GM21717 (cell line): Measurements from ENCODE around the gene GIMAP8.
"Not testable (repeated sequence)": the region's sequence is repeated elsewhere in the genome, so short reads cannot be mapped to it uniquely, and the experiment has no call there.

Source experiments
- ATAC-seq: cut with Tn5 transposase; IDR thresholded peaks from one replicate; pipeline ENCODE4 v1.9.1; 2021; ENCODE audit warnings: mild to moderate bottlenecking, moderate library complexity; ENCODE audit not compliant: unreplicated experiment

The GIMAP8 gene

DNA sequence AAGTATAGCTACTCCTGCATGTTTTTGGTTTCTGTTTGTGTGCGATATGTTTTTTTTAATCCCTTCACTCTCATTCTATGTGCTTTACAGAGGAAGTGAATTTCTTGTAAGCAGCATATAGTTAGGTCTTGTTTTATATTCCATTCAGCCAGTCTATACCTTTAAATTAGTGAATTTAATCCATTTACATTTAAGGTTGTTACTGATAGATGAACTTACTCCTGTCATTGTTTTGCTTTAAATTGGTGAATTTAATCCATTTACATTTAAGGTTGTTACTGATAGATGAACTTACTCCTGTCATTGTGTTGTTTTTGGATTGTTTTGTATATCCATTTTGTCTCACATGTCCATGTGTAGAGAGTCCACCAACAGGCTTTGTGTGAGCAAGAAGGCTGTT is 11.1 kb downstream of the GIMAP8 start:
- no peak for ATAC-seq

GRCh38 chr7:150462413-150462812 is 12.0 kb downstream of the GIMAP8 start:
- ATAC-seq = no peak

GRCh38 chr7:150463461-150463860 is 13.0 kb downstream of the GIMAP8 start:
- no peak for ATAC-seq

DNA sequence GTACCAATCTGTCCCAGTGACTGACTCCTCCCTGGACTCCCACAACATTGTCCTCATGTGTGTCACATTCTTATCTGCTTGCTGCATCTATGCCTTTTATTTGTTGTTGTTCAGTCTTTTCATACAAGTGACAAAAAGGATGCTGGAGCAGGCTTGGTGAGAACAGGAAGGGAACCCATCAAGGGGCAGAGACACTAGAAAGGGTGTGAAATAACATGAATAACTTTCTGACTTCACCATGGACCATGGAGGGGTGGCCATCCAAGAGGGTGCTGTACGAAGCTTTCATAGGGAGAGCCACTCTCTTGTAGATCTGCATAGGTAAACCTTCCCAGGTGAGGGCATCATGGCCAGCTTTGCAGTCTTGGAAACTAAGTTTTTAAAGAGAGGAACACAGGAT is 14.5 kb downstream of the GIMAP8 start:
- ATAC-seq = no peak

GRCh38 chr7:150465414-150465813 is 15.0 kb downstream of the GIMAP8 start:
- no peak for ATAC-seq

DNA sequence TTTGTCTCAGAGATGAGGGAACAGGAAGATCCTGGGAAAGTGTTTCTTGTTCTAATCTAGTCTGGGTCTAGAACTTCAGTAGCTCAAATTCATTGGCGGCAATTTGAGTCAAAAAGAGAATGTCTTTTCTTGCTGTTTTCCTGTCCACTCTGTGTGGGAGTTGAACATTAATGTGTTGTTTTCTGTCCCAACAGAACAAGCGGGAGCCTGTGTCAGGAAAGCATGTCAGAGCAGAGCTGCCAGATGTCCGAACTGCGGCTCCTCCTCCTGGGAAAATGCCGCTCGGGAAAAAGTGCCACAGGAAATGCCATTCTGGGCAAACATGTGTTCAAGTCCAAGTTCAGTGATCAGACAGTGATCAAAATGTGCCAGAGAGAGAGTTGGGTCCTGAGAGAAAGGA is 16.0 kb downstream of the GIMAP8 start:
- no peak for ATAC-seq

DNA sequence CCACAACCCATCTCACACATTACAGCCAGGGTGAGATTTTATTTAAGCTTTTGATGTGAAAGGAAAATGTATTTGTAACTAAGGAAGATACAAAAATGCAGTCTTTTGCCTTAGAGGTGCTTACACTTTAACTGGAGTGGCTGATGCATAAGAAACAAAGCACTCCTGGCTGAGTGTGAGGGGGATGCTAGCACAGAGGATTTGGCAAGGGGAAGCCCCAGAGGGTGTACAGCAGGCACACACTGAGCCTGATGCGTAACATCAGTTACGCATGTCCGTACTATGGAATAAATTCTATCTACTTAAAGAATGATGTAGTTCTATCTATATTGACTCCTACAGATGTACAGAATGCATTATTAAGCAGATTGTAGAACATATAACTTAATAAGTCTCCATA is 17.8 kb downstream of the GIMAP8 start:
- ATAC-seq = no peak

DNA sequence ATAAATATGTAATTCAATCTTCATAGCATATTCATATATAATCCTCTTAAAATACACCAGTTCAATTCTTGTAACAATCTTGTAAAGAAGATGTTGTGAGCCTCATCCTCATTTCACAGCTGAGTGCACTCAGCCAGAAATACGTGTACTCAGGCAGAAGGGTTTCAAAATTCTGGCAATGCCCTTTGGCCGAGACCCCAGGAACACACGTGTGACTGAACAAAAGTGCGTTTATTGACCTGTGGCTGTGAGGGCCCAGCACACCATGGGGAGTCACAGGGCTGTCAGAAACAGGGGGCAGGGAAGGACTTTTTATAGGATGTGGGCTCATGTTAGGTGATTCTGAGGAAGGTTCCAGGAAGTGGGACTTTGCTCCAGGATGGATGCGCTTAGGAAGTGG is 21.5 kb downstream of the GIMAP8 start:
- no peak for ATAC-seq

- ATAC-seq = no peak
Measured at GRCh38 chr7:150473902-150474301, 23.5 kb downstream of the GIMAP8 start.

DNA sequence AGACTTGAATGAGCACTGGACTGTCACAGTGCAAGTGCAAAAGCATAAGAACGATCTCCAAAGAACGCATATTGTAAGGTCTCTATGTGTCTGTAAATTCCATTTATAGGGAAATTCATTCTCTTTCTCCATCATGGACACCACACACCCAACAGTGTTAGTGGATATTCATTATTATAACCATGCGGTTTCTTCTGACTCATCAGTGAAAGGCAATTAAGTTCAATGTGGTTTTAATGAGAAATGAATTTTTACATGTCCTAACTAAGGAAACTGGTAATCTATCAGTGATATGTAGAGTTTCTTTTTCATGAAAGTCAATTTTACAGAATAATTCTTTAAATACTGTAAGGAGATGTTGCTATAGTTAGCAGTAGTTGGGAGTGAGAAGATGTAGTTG is 25.9 kb downstream of the GIMAP8 start:
- ATAC-seq = no peak

GRCh38 chr7:150476819-150477631 is 26.6 kb downstream of the GIMAP8 start:
- ATAC-seq = no peak

DNA sequence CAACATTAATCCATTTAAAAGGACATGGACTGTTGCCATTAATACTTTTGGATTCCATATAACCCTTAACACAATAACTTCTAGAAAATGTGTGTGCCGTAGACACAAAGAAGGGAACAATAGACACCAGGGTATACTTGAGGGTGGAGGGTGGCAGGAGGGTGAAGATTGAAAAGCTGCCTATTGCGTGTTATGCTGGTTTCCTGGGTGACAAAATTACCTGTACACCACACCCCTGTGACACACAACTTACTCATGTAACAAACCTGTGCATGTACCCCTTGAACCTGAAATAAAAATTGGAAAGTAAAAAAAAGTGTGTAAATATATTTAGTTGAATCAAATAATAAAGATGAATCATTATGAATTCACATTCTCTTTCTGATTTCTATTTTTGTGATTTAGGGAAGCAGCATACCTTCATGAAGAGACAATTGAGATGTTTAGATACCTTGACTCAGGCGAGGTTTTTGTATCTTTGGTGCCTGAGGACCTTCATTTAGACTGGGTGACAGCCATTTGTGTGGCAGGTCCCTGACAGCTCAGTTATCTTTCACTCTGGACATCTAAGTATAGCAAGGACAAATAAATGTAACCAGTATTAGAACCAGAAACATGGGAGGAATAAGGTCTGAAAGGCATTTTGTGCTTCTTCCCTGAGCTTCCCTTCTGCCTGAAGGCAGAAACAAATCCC is 28.7 kb downstream of the GIMAP8 start:
- no peak for ATAC-seq

- no peak for ATAC-seq
Measured at GRCh38 chr7:150481186-150481920, 30.9 kb downstream of the GIMAP8 start.

DNA sequence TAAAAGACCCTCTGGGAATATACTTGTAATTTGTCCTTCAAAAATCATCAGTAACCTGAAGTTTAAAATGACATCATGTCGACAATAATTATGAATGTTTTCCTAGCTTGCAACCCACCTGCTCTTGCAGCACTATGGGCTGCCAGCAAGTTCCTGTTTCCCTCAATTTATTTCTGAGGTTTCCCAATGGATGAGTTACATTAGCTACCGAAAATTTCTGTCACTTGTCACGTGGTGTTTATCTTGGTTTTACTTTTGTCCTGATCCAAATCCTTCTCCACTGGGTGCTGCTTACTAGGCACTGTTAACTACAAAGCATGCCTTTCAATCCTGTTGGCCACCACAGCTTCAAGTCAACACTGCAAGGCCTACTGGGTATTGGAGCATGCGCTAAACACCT is 31.5 kb downstream of the GIMAP8 start:
- ATAC-seq = no peak

DNA sequence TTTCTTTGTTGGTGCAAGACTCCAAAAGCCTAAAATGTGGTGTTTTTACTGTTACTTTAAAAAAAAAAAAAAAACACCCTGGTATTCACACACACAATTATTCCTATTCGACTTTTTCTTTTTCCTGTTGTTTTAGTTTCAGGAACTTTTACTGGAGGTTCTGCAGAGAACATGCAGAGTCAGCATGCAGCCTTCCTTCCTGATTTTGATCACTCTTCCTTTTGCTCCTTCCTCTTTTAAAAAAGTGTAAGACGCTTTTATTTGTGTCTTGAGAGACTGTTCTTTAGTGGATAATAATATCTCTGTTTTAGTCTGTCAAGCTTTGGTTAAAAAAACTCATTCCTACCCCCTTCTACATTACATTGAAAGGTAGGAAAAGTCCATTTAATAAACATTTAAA is 33.1 kb downstream of the GIMAP8 start:
- not testable (repeated sequence) for ATAC-seq

DNA sequence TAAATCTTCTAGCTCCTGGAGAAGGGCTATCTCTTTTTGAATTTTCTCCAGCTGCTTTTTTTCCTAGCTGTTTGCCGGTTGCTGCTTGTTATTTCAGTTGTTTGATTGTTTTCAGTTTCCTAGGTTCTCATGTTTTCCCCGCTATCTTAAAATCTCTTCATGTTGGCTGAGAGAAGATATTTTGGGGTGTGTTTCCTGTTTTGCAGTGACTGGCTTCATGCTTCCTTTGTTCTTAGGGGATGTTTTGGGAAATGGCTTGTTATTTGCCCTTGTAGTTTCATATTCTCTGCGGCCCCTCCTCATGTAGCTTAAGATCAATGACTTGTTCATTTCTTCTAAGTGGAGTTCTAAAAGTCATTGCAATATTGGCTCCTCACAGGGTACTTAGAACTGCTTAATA is 33.6 kb downstream of the GIMAP8 start:
- not testable (repeated sequence) for ATAC-seq

- no peak for ATAC-seq
Measured at GRCh38 chr7:150487625-150488024, 37.2 kb downstream of the GIMAP8 start.

DNA sequence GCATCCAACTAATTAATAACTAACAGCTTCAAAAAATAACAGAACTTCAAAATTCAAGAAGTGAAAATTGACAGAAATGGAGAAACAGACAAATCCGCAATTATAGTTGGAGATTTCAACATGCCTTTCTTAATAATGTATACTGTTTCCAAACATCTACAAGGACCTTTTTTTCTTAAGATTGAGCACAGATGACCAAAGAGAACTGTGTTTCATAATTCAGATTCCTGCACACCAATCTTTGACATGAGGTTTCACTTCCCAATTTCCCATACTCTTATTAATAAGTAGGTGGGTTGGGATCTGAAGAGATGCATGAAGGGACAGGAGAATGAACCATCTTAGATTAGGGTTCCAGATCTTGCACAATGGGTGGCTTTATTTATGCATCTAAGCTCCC is 39.4 kb downstream of the GIMAP8 start:
- ATAC-seq = no peak

- not testable (repeated sequence) for ATAC-seq
Measured at GRCh38 chr7:150493442-150493841, 43.0 kb downstream of the GIMAP8 start.

DNA sequence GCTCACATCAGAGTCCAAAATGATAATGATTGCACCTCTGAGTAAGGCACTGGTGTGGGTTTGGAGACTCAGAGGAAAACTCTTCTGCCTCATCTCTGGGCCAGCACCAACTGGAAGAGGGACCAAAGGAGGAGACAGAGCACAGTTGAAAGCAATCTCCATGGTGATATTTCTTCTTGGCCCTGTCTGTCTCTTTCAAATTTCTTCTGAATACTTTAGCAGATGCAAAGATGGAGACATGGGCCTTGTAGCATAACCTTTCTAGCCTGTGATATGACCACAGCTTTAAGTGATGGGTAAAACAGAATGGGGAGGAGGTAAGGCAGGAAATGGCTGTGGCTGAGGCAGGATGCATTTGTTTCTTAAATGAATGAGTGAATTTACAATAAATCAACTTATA is 52.1 kb downstream of the GIMAP8 start:
- no peak for ATAC-seq

DNA sequence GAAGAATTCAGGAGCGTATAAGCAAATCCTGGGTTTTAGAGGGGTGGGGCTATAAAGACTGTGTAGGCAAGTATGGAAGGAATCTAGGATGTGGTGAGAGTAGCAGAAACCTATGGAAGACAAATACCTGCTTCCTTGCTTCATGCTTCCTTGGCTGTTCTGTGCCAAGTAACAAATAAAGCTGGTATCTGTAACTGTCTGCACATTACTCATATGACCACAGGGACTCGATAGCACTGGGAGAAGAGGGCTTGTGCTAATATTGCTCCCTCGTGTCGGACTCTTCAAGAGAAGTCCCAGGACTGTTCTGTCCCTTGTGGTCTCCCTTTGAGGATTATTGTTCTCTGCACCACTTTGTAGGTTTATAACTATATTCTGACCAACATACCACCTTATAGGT is 52.7 kb downstream of the GIMAP8 start:
- no peak for ATAC-seq

- ATAC-seq = no peak
Measured at GRCh38 chr7:150503581-150503980, 53.2 kb downstream of the GIMAP8 start.
